ENCODE results near the gene RASGRP2. TPM values are rescaled to one million over a fixed set of nuclear protein-coding genes. Genes with fewer than 3 reads are reported as not detected.
A peak's percentile ranks its signal among the peaks of the same experiment; 100 is the strongest.

The RASGRP2 gene
- total RNA-seq, 1 donor from 2014 or later = 139 TPM

DNA sequence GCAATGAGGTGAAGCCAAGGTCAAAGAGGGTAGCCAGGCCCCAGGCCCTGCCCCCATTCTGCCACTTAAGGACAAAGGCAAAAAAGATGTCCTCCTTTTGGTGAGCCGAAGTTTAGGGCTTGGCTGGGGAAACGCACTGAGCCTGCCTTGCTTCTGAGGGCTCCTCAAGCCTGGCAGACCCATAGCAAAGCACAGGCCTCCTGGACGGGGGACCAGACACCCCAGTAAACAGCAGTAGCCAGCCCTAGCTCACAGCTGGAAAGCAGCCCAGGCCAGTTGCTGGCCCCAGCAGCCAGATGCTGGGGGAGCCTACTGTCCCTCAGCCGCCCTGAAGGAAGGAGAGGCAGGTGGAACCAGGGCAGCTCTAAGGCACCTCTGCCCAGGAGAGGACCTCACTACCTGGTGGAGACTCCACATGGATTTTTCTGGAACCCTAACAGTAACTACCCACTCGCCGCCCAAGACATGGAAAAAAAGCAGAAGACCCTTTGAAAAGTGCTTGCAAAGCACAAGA, 19.6 kb upstream of the RASGRP2 start:
- H3K4me1 Mint-ChIP-seq (ENCODE audit: unreplicated experiment) = peaks cover 46% of the 10 kb centered on the region
- no peaks in the 10 kb centered on the region for H3K9me3 Mint-ChIP-seq (ENCODE audit: unreplicated experiment)
- TF ChIP-seq, protein P1, sequence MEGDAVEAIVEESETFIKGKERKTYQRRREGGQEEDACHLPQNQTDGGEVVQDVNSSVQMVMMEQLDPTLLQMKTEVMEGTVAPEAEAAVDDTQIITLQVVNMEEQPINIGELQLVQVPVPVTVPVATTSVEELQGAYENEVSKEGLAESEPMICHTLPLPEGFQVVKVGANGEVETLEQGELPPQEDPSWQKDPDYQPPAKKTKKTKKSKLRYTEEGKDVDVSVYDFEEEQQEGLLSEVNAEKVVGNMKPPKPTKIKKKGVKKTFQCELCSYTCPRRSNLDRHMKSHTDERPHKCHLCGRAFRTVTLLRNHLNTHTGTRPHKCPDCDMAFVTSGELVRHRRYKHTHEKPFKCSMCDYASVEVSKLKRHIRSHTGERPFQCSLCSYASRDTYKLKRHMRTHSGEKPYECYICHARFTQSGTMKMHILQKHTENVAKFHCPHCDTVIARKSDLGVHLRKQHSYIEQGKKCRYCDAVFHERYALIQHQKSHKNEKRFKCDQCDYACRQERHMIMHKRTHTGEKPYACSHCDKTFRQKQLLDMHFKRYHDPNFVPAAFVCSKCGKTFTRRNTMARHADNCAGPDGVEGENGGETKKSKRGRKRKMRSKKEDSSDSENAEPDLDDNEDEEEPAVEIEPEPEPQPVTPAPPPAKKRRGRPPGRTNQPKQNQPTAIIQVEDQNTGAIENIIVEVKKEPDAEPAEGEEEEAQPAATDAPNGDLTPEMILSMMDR (IDR thresholded peaks at IDR 0.05; ENCODE audit: unreplicated experiment) = no peak
- H3K27ac Mint-ChIP-seq (ENCODE audit: unreplicated experiment) = peak overlapping the region; percentile 58
- peaks cover 55% of the 10 kb centered on the region for H3K36me3 Mint-ChIP-seq (ENCODE audit: low read depth, unreplicated experiment)
- no peak for DNase-seq (ENCODE audit: low spot score)
- H3K4me3 Mint-ChIP-seq (ENCODE audit: unreplicated experiment) = peak overlapping the region; percentile 47
- peaks cover 17% of the 10 kb centered on the region for H3K27me3 Mint-ChIP-seq (ENCODE audit: unreplicated experiment)

DNA sequence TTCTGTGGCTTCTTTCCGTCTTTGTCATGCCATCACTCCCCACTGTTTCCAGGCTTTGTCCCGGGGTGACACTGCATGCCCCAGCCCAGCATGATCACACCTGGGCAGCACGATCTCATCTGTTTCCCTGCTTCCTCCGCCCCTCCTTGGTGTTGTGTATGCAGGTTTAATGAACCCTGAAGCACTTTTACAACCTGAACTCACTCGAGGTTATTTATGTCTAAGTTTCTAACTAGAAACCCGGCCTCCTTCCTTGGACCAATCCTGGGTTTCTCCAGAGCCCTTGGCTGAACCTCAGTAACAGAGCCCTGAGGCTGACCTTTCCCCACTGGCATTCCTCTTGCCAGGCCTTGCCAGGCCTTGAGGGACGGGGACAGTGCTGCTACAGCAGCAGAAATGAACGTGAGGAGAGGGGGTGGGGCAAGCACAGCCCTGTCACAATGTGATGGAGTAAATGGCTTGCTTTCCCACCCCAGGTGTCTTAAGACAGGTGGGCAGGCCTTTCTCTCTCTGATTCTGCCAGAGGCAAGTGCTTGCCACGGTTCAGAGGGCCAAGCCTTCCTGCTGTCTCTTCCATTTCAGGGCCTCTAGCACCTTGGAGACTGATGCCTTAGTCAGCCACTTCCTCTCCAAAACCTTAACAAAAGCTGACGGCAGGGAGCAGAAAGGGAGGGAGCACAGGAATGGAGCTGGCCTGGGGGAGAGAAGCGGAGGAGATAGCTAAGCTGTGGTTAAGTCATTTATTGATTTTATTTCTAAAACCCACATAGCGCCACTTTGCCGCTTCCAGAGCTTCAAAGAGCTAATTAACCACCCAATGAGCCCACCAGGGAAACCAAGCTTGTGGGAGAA, 19.0 kb upstream of the RASGRP2 start:
- peaks cover 42% of the 10 kb centered on the region for H3K4me1 Mint-ChIP-seq (ENCODE audit: unreplicated experiment)
- H3K27ac Mint-ChIP-seq (ENCODE audit: unreplicated experiment) = peak overlapping the region; percentile 72
- peaks cover 12% of the 10 kb centered on the region for H3K27me3 Mint-ChIP-seq (ENCODE audit: unreplicated experiment)
- no peak for DNase-seq (ENCODE audit: low spot score)
- TF ChIP-seq, protein P1 (IDR thresholded peaks at IDR 0.05; ENCODE audit: unreplicated experiment) = no peak
- peaks cover 49% of the 10 kb centered on the region for H3K36me3 Mint-ChIP-seq (ENCODE audit: low read depth, unreplicated experiment)
- H3K4me3 Mint-ChIP-seq (ENCODE audit: unreplicated experiment) = peak overlapping the region; percentile 16
- no peaks in the 10 kb centered on the region for H3K9me3 Mint-ChIP-seq (ENCODE audit: unreplicated experiment)

DNA sequence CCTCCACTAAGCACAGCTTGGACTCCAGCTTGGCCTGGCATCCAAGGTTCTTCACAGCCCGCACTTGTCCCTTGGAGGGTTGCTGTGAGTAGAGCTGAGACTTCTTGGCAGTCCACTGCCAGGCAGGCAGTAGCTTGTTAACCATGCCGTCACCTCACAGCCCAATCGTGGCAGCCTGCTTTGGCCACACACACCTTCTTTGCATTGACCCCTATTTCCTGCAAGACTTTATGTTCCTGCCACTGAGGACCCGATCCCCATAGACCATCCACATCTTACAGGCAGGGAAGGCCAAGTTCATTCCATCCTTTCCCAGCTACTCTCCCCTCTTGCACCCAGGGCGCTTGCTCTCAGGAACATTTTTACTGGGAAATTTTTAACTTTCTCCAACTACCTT, 18.3 kb upstream of the RASGRP2 start:
- peaks cover 43% of the 10 kb centered on the region for H3K36me3 Mint-ChIP-seq (ENCODE audit: low read depth, unreplicated experiment)
- H3K27me3 Mint-ChIP-seq (ENCODE audit: unreplicated experiment) = peaks cover 12% of the 10 kb centered on the region
- no peak for DNase-seq (ENCODE audit: low spot score)
- H3K4me3 Mint-ChIP-seq (ENCODE audit: unreplicated experiment) = peak overlapping the region; percentile 16
- TF ChIP-seq, protein P1 (IDR thresholded peaks at IDR 0.05; ENCODE audit: unreplicated experiment) = no peak
- H3K27ac Mint-ChIP-seq (ENCODE audit: unreplicated experiment) = peak overlapping the region; percentile 33
- H3K9me3 Mint-ChIP-seq (ENCODE audit: unreplicated experiment) = no peaks in the 10 kb centered on the region
- H3K4me1 Mint-ChIP-seq (ENCODE audit: unreplicated experiment) = peaks cover 42% of the 10 kb centered on the region

DNA sequence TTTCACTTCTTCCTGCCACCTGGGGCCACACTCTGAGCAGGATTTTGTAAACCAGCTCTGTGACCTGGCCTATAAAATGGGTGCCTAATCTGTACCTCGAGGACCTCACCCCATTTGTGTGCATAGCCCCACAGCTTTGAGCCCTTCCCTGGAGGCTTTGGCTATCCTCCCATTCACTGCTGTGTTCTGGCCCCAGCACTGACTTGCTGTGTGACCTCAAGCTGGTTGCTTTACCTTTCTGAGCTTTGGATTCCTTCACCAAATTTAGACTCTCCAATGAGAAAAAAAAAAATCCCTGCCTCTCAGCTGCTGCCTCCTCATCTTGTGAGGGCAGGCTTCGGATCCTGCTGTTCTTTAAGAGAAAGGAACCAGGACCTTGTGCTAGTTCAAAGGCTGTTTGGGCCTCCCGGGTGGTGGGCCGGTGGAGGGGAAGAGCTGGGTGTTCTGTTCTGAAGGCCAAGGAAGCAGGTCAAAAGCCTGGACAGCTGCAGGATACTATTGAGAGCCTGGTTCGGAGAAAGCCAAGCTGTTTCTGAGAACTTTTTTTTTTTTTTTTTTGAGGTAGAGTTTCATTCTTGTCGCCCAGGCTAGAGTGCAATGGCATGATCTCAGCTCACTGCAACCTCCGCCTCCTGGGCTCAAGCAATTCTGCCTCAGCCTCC, 16.9 kb upstream of the RASGRP2 start:
- TF ChIP-seq, protein P1 (IDR thresholded peaks at IDR 0.05; ENCODE audit: unreplicated experiment) = no peak
- no peak overlapping the region for H3K27ac Mint-ChIP-seq (ENCODE audit: unreplicated experiment)
- no peaks in the 10 kb centered on the region for H3K9me3 Mint-ChIP-seq (ENCODE audit: unreplicated experiment)
- DNase-seq (ENCODE audit: low spot score) = no peak
- H3K27me3 Mint-ChIP-seq (ENCODE audit: unreplicated experiment) = peaks cover 8% of the 10 kb centered on the region
- peaks cover 42% of the 10 kb centered on the region for H3K4me1 Mint-ChIP-seq (ENCODE audit: unreplicated experiment)
- peaks cover 35% of the 10 kb centered on the region for H3K36me3 Mint-ChIP-seq (ENCODE audit: low read depth, unreplicated experiment)
- H3K4me3 Mint-ChIP-seq (ENCODE audit: unreplicated experiment) = no peak overlapping the region

Data from endothelial cell (in vitro differentiated cells).